Nephron progenitor cell (in vitro differentiated cells): ENCODE data around the gene SYNGAP1.
A peak's percentile ranks its signal among the peaks of the same experiment; 100 is the strongest.

Source experiments
- DNase-seq: peaks from one replicate; pipeline ENCODE4 v3.0.0; 2021
- H3K27ac Mint-ChIP-seq: 2 replicates; pipeline ENCODE4 v1.8.0; 2021; ENCODE audit warnings: mild to moderate bottlenecking, moderate library complexity, mixed read lengths
- H3K27me3 Mint-ChIP-seq: 2 replicates; pipeline ENCODE4 v1.8.0; 2021; ENCODE audit warnings: mild to moderate bottlenecking, low read depth, mixed read lengths; ENCODE audit not compliant: poor library complexity
- H3K36me3 Mint-ChIP-seq: 2 replicates; pipeline ENCODE4 v1.8.0; 2021; ENCODE audit warnings: low read depth, mixed read lengths
- H3K4me1 Mint-ChIP-seq: 2 replicates; pipeline ENCODE4 v1.8.0; 2021; ENCODE audit warnings: mixed read lengths
- H3K4me3 Mint-ChIP-seq: 2 replicates; pipeline ENCODE4 v1.8.0; 2021; ENCODE audit warnings: mild to moderate bottlenecking, moderate library complexity, mixed read lengths
- H3K9me3 Mint-ChIP-seq: 2 replicates; pipeline ENCODE4 v1.8.0; 2021; ENCODE audit warnings: mild to moderate bottlenecking, moderate library complexity, mixed read lengths
- CTCF ChIP-seq: fragments of 200-600 bp; sonication (generic); IDR thresholded peaks from 2 replicates; pipeline ENCODE4 v1.5.0; 2021; ENCODE audit warnings: antibody characterized with exemption

Gene SYNGAP1

DNA sequence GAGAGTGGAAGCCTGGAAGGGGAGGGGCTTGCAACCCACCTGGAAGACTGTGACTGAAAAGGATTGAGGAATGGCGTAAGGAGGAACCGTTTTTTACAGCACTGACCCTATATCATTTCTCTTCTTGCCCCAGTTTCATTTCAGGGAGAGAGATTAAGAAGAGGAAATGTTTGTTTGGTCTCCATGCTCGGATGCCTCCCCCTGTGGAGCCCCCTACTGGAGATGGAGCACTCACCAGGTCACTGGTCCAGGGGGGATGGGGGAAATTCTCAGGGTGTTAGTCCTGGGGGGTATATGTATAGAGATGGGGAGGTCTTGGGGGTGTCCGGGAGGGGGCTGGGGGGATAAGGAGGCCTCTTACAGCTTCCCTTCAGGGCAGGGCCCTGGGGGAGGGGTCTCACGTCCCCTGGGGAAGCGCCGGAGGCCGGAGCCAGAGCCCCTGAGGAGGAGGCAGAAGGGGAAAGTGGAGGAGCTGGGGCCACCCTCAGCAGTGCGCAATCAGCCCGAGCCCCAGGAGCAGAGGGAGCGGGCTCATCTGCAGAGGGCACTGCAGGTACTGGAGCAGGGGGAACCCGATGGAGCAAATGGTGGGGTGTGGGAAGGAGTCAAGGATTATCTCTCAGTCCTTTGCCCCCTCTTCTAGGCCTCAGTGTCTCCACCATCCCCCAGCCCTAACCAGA lies 5.1 kb upstream of the SYNGAP1 start:
- peaks cover 22% of the 10 kb centered on the region for H3K36me3 Mint-ChIP-seq
- peak overlapping the region; percentile 58 for H3K27ac Mint-ChIP-seq
- H3K9me3 Mint-ChIP-seq = no peaks in the 10 kb centered on the region
- peak; percentile 37 for TF ChIP-seq CTCF
- no peaks in the 10 kb centered on the region for H3K27me3 Mint-ChIP-seq
- no peak overlapping the region for H3K4me3 Mint-ChIP-seq
- peaks cover 78% of the 10 kb centered on the region for H3K4me1 Mint-ChIP-seq
- no peak for DNase-seq

GRCh38 chr6:33415831-33416230 lies 4.0 kb upstream of the SYNGAP1 start:
- peaks cover 22% of the 10 kb centered on the region for H3K36me3 Mint-ChIP-seq
- H3K27me3 Mint-ChIP-seq = no peaks in the 10 kb centered on the region
- peak overlapping the region; percentile 99 for H3K4me3 Mint-ChIP-seq
- DNase-seq = no peak
- peaks cover 82% of the 10 kb centered on the region for H3K4me1 Mint-ChIP-seq
- H3K27ac Mint-ChIP-seq = peak overlapping the region; percentile 71
- H3K9me3 Mint-ChIP-seq = no peaks in the 10 kb centered on the region
- TF ChIP-seq CTCF = no peak

DNA sequence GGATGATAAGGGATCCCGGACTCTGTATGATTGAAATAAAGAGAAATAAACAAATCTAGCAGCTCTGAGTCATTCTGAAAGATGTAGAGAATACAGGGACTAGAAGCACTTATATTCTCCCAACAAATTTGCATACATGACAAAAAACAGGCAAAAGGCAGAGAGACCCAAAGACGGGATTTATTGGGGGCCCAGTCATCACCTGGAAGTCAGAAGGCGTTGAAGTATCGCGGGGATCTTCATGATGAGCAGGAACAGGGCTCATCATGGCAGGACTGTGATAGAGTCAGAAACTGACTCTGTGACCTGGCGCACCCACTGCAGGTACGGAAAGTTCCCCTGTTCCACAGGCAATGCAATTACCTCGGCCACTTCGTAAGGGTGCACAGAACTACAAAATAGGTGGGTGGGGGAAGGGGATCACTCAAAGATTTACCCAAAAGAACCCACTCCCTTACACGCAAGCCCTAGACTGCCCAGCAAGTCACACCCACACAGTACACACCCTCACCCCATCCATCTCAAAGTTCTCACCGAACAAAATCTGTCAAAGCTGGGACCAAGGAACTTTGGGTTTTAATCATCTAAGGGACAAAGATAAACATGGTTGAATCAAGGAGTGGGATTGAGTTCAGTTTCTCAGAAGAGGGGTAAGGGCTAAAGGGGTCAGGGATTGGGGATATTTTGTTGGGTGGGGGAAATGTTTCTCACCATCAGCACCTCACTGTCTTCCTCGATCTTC lies 3.3 kb upstream of the SYNGAP1 start:
- no peak for DNase-seq
- Mint-ChIP-seq H3K27ac (peak overlapping the region; percentile 98), H3K4me1 (peaks cover 85% of the 10 kb centered on the region), H3K36me3 (peaks cover 22% of the 10 kb centered on the region), H3K4me3 (peak overlapping the region; percentile 99), H3K27me3 (no peaks in the 10 kb centered on the region), H3K9me3 (no peaks in the 10 kb centered on the region)
- no peak for TF ChIP-seq CTCF

- no peak for TF ChIP-seq CTCF
- H3K36me3 Mint-ChIP-seq = peaks cover 22% of the 10 kb centered on the region
- peak overlapping the region; percentile 98 for H3K27ac Mint-ChIP-seq
- H3K9me3 Mint-ChIP-seq = no peaks in the 10 kb centered on the region
- peak overlapping the region; percentile 99 for H3K4me3 Mint-ChIP-seq
- no peaks in the 10 kb centered on the region for H3K27me3 Mint-ChIP-seq
- peaks cover 87% of the 10 kb centered on the region for H3K4me1 Mint-ChIP-seq
- DNase-seq = peak; percentile 45
Observed at GRCh38 chr6:33417128-33417902, 2.5 kb upstream of the SYNGAP1 start.

DNA sequence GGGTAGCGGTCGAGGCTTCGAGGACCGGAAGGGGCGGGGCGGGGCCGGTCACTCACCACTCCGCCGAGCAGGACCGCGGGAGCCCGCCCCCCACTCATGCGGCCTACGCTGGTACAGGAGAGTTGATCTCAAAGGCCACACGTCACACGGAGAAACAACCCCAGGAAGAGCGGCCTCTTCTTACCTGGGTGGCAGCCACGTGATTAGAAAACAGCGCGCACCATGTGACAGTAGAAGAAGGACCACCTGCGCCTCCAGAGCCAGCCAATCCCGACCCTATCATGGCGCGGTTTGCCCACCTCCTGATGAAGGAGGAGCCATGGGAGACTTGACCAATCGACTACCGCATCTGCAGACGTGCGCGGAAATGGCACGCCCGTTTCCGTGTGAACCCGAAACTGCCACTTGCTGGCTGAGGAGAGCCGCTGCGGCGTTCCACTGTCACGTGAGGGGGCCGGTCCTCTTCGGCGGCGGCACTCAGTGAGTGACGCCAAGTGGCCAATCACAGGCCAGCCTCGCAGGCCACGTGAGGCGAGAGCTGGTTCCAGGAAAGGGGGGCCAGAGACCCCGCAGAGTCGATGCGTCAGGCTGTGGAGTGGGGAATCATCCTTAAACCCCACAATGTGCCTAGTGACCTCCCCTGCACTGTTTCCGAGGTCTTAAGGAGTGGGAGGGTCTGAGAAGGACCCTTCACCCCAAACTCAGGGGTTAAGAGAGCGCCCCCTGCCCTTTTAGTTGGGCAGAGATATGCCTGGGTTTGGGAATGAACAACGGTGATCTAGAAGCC lies 1.8 kb upstream of the SYNGAP1 start, which contains the start of gene CUTA:
Gene CUTA (minus strand): TSS at position 205 of the 787 bp plus-strand sequence. CDS start 107 bp downstream, at position 98.
- Mint-ChIP-seq H3K36me3 (peaks cover 27% of the 10 kb centered on the region), H3K9me3 (no peaks in the 10 kb centered on the region), H3K27me3 (no peaks in the 10 kb centered on the region), H3K27ac (peak within 1 kb of the TSS; percentile 98), H3K4me3 (peak within 1 kb of the TSS; percentile 99), H3K4me1 (peaks cover 89% of the 10 kb centered on the region)
- DNase-seq = peak; percentile 95
- TF ChIP-seq CTCF = no peak
